ENCODE results near the gene INO80E.

Gene INO80E

GRCh38 chr16:29975811-29976511, 20.1 kb upstream of the INO80E start:
- DNase-seq: no peak

- DNase-seq: no peak
These were observed 18.8 kb upstream of the INO80E start for GRCh38 chr16:29977063-29977825.

GRCh38 chr16:29978081-29978480, 18.0 kb upstream of the INO80E start:
- no peak for DNase-seq

- DNase-seq: no peak
These were observed 17.3 kb upstream of the INO80E start for GRCh38 chr16:29978564-29979270.

GRCh38 chr16:29982560-29983419, 13.3 kb upstream of the INO80E start:
- DNase-seq: no peak

- no peak for DNase-seq
These were observed 12.5 kb upstream of the INO80E start for GRCh38 chr16:29983420-29984136.

- no peak for DNase-seq
These were observed 11.8 kb upstream of the INO80E start for GRCh38 chr16:29984137-29984763.

GRCh38 chr16:29984764-29985147, 11.3 kb upstream of the INO80E start:
- DNase-seq: no peak

- no peak for DNase-seq
These were observed 10.7 kb upstream of the INO80E start for GRCh38 chr16:29985271-29985811.

- DNase-seq: no peak
These were observed 9.8 kb upstream of the INO80E start for GRCh38 chr16:29986231-29986630.

GRCh38 chr16:29986931-29987330, 9.1 kb upstream of the INO80E start:
- DNase-seq: no peak

GRCh38 chr16:29987371-29988085, 8.5 kb upstream of the INO80E start:
- DNase-seq: no peak

- no peak for DNase-seq
These were observed 7.5 kb upstream of the INO80E start for GRCh38 chr16:29988346-29989075.

- no peak for DNase-seq
These were observed 6.8 kb upstream of the INO80E start for GRCh38 chr16:29989111-29989858.

- DNase-seq: no peak
These were observed 6.0 kb upstream of the INO80E start for GRCh38 chr16:29990034-29990433.

- DNase-seq: no peak
These were observed 5.0 kb upstream of the INO80E start for GRCh38 chr16:29990883-29991570.

GRCh38 chr16:29991571-29991904, 4.5 kb upstream of the INO80E start:
- DNase-seq: no peak

GRCh38 chr16:29992344-29992967, 3.6 kb upstream of the INO80E start:
- DNase-seq: no peak
